ENCODE data around the gene MEI1.

Gene MEI1

GRCh38 chr22:41746567-41747400 lies 47.5 kb downstream of the MEI1 start:
- DNase-seq (ENCODE audit: low spot score) = peak; percentile 68

GRCh38 chr22:41752011-41752970 lies 53.0 kb downstream of the MEI1 start:
- DNase-seq (ENCODE audit: low spot score) = peak; percentile 53

- no peak for DNase-seq (ENCODE audit: low spot score)
These were observed 54.7 kb downstream of the MEI1 start for GRCh38 chr22:41753984-41754383.

- DNase-seq (ENCODE audit: low spot score) = no peak
These were observed 58.2 kb downstream of the MEI1 start for GRCh38 chr22:41757502-41757901.

GRCh38 chr22:41758231-41758630 lies 58.9 kb downstream of the MEI1 start:
- DNase-seq (ENCODE audit: low spot score) = no peak

GRCh38 chr22:41762980-41763779 lies 63.9 kb downstream of the MEI1 start:
- no peak for DNase-seq (ENCODE audit: low spot score)

- no peak for DNase-seq (ENCODE audit: low spot score)
These were observed 67.2 kb downstream of the MEI1 start for GRCh38 chr22:41766476-41766875.

- DNase-seq (ENCODE audit: low spot score) = no peak
These were observed 69.1 kb downstream of the MEI1 start for GRCh38 chr22:41768430-41768829.

GRCh38 chr22:41770715-41771468 lies 71.6 kb downstream of the MEI1 start:
- DNase-seq (ENCODE audit: low spot score) = peak; percentile 44

- DNase-seq (ENCODE audit: low spot score) = no peak
These were observed 72.9 kb downstream of the MEI1 start for GRCh38 chr22:41772198-41772597.

- no peak for DNase-seq (ENCODE audit: low spot score)
These were observed 73.3 kb downstream of the MEI1 start for GRCh38 chr22:41772645-41773044.

GRCh38 chr22:41775338-41775737 lies 76.0 kb downstream of the MEI1 start:
- DNase-seq (ENCODE audit: low spot score) = no peak

- no peak for DNase-seq (ENCODE audit: low spot score)
These were observed 76.7 kb downstream of the MEI1 start for GRCh38 chr22:41775976-41776375.

GRCh38 chr22:41776381-41776780 lies 77.1 kb downstream of the MEI1 start:
- no peak for DNase-seq (ENCODE audit: low spot score)

- DNase-seq (ENCODE audit: low spot score) = no peak
These were observed 78.6 kb downstream of the MEI1 start for GRCh38 chr22:41777749-41778425.

GRCh38 chr22:41779929-41780505 lies 80.7 kb downstream of the MEI1 start:
- no peak for DNase-seq (ENCODE audit: low spot score)

GRCh38 chr22:41780746-41781505 lies 81.6 kb downstream of the MEI1 start:
- peak; percentile 94 for DNase-seq (ENCODE audit: low spot score)

- no peak for DNase-seq (ENCODE audit: low spot score)
These were observed 82.2 kb downstream of the MEI1 start for GRCh38 chr22:41781507-41781906.

GRCh38 chr22:41782316-41782715 lies 83.0 kb downstream of the MEI1 start:
- DNase-seq (ENCODE audit: low spot score) = no peak

GRCh38 chr22:41782751-41783150 lies 83.4 kb downstream of the MEI1 start:
- no peak for DNase-seq (ENCODE audit: low spot score)

Data from activated CD4-positive, alpha-beta T cell treated with anti-CD3 and anti-CD28 coated beads, Interleukin-2, Interleukin-4, amounts not matched to agents 100 ng/mL and 50 ng/mL, durations not matched to agents 16 hours and 8 hours (primary cell).